OCI-LY3 (cell line): ENCODE measurements around the gene TMEM123.

Source experiments
- H2AFZ ChIP-seq: fragments of 200-600, 300-600 bp; shearing (Covaris generic); 2 replicates; pipeline ENCODE4 v1.6.0; 2014; ENCODE audit warnings: antibody characterized with exemption, low read depth, low read length
- H3K27ac ChIP-seq: fragments of 200-600, 300-600 bp; sonication (generic); 2 replicates; pipeline ENCODE4 v1.5.1; 2014; ENCODE audit warnings: mild to moderate bottlenecking, low read length, moderate library complexity, mixed read lengths
- H3K27me3 ChIP-seq: fragments of 200-600, 300-600 bp; sonication (generic); 2 replicates; pipeline ENCODE4 v1.6.1; 2014; ENCODE audit warnings: low read depth, low read length, mixed read lengths
- H3K36me3 ChIP-seq: fragments of 200-600, 300-600 bp; sonication (generic); replicated peaks from 2 replicates; pipeline ENCODE3; 2014; ENCODE audit warnings: low read depth, low read length, mixed read lengths
- H3K4me1 ChIP-seq: fragments of 300-600, 200-600 bp; sonication (generic); 2 replicates; pipeline ENCODE4 v1.6.1; 2014; ENCODE audit warnings: low read length, mixed read lengths
- H3K4me2 ChIP-seq: fragments of 200-600, 300-600 bp; sonication (generic); 2 replicates; pipeline ENCODE4 v1.6.1; 2014; ENCODE audit warnings: low read length, mixed read lengths
- H3K4me3 ChIP-seq: fragments of 300-600, 200-600 bp; sonication (generic); 2 replicates; pipeline ENCODE4 v1.5.1; 2014; ENCODE audit warnings: antibody characterized with exemption, mild to moderate bottlenecking, low read length, moderate library complexity
- H3K79me2 ChIP-seq: fragments of 300-600, 200-600 bp; shearing (Covaris generic); 2 replicates; pipeline ENCODE4 v1.6.1; 2014; ENCODE audit warnings: mild to moderate bottlenecking, low read length, mixed read lengths
- H3K9ac ChIP-seq: fragments of 300-600, 200-600 bp; shearing (Covaris generic); 2 replicates; pipeline ENCODE4 v1.6.0; 2014; ENCODE audit warnings: mild to moderate bottlenecking, low read length, moderate library complexity
- H3K9me3 ChIP-seq: fragments of 200-600, 300-600 bp; shearing (Covaris generic); 2 replicates; pipeline ENCODE4 v1.6.1; 2014; ENCODE audit warnings: low read length, mixed read lengths; ENCODE audit not compliant: insufficient read depth
- H4K20me1 ChIP-seq: fragments of 200-600, 300-600 bp; sonication (generic); 2 replicates; pipeline ENCODE4 v1.6.1; 2016; ENCODE audit warnings: low read length, mixed read lengths; ENCODE audit not compliant: insufficient read depth
- CTCF ChIP-seq: fragments of 200-600, 300-600 bp; sonication (generic); IDR thresholded peaks from 2 replicates; pipeline ENCODE4 v1.5.1; 2014; ENCODE audit warnings: antibody characterized with exemption, low read length, low read depth
- EZH2phosphoT487 ChIP-seq: fragments of 200-600 bp; shearing (Covaris generic); IDR thresholded peaks from 2 replicates; pipeline ENCODE4 v1.6.1; 2018; ENCODE audit warnings: antibody characterized with exemption, mixed run types, low read depth

TMEM123 gene

GRCh38 chr11:102400603-102401002 is 52.0 kb downstream of the TMEM123 start:
- no peak overlapping the region for H2AFZ ChIP-seq
- 0 out of 2 replicates have a peak, but pooled peaks cover 3% of the 10 kb centered on the region for H3K79me2 ChIP-seq
- H3K9ac ChIP-seq: no peak overlapping the region
- H3K4me2 ChIP-seq: no peak overlapping the region
- no peak for TF ChIP-seq EZH2phosphoT487
- no peak overlapping the region for H3K27ac ChIP-seq
- H3K9me3 ChIP-seq: no peaks in the 10 kb centered on the region
- H3K4me1 ChIP-seq: peaks cover 20% of the 10 kb centered on the region
- H4K20me1 ChIP-seq: peaks cover 12% of the 10 kb centered on the region; the same call in 1 of the 2 replicates
- peaks cover 23% of the 10 kb centered on the region for H3K36me3 ChIP-seq
- no peak overlapping the region for H3K4me3 ChIP-seq
- no peaks in the 10 kb centered on the region for H3K27me3 ChIP-seq

GRCh38 chr11:102399189-102399588 is 53.4 kb downstream of the TMEM123 start:
- no peak overlapping the region for H3K9ac ChIP-seq
- H3K4me1 ChIP-seq: peaks cover 20% of the 10 kb centered on the region
- no peak overlapping the region for H2AFZ ChIP-seq
- 0 out of 2 replicates have a peak, but pooled peaks cover 3% of the 10 kb centered on the region for H3K79me2 ChIP-seq
- H3K4me3 ChIP-seq: no peak overlapping the region
- H4K20me1 ChIP-seq: peaks cover 12% of the 10 kb centered on the region; the same call in 1 of the 2 replicates
- no peaks in the 10 kb centered on the region for H3K9me3 ChIP-seq
- peaks cover 23% of the 10 kb centered on the region for H3K36me3 ChIP-seq
- no peak overlapping the region for H3K27ac ChIP-seq
- no peak for TF ChIP-seq EZH2phosphoT487
- no peak for TF ChIP-seq CTCF
- H3K27me3 ChIP-seq: no peaks in the 10 kb centered on the region
- H3K4me2 ChIP-seq: no peak overlapping the region

GRCh38 chr11:102398297-102398696 is 54.3 kb downstream of the TMEM123 start:
- no peak overlapping the region for H3K27ac ChIP-seq
- H3K79me2 ChIP-seq: no peaks in the 10 kb centered on the region
- H3K9ac ChIP-seq: no peak overlapping the region
- TF ChIP-seq EZH2phosphoT487 (no peak), CTCF (no peak)
- peaks cover 20% of the 10 kb centered on the region for H3K4me1 ChIP-seq
- peaks cover 23% of the 10 kb centered on the region for H3K36me3 ChIP-seq
- H3K4me2 ChIP-seq: no peak overlapping the region
- no peaks in the 10 kb centered on the region for H3K9me3 ChIP-seq
- no peak overlapping the region for H3K4me3 ChIP-seq
- no peaks in the 10 kb centered on the region for H3K27me3 ChIP-seq
- H4K20me1 ChIP-seq: peaks cover 12% of the 10 kb centered on the region; the same call in 1 of the 2 replicates
- H2AFZ ChIP-seq: no peak overlapping the region

GRCh38 chr11:102396708-102397563 is 55.6 kb downstream of the TMEM123 start:
- H3K4me3 ChIP-seq: no peak overlapping the region
- no peaks in the 10 kb centered on the region for H3K27me3 ChIP-seq
- H3K79me2 ChIP-seq: no peaks in the 10 kb centered on the region
- peaks cover 12% of the 10 kb centered on the region for H3K4me1 ChIP-seq
- H2AFZ ChIP-seq: no peak overlapping the region
- H3K9me3 ChIP-seq: no peaks in the 10 kb centered on the region
- peaks cover 22% of the 10 kb centered on the region for H3K36me3 ChIP-seq
- no peak overlapping the region for H3K9ac ChIP-seq
- TF ChIP-seq CTCF (no peak), EZH2phosphoT487 (no peak)
- peaks cover 3% of the 10 kb centered on the region; the same call in 1 of the 2 replicates for H4K20me1 ChIP-seq
- H3K4me2 ChIP-seq: no peak overlapping the region
- H3K27ac ChIP-seq: no peak overlapping the region
